Cardiac fibroblast (primary cell): ENCODE data around the gene OXNAD1.

Source experiments
- DNase-seq, 2 donors: peaks; one replicate each; pipeline versions ENCODE4 v3.0.0 to v3.0.0-alpha.2; 2010; ENCODE audit warnings: low read depth in 2 of 2
- H3K4me3 ChIP-seq, 2 donors: replicated peaks in 1 of 2; 1 replicate in 1 of 2; 2 replicates in 1 of 2; pipeline ENCODE4 v1.5.1; 2011; ENCODE audit warnings: low read depth in 2 of 2, low read length in 2 of 2, mild to moderate bottlenecking in 2 of 2, moderate library complexity in 1 of 2
- TF ChIP-seq, protein P1 (sequence below): IDR thresholded peaks from one replicate; pipeline ENCODE4 v1.5.1; 2011; ENCODE audit warnings: low read depth, mild to moderate bottlenecking, low read length, inconsistent platforms

OXNAD1 gene

DNA sequence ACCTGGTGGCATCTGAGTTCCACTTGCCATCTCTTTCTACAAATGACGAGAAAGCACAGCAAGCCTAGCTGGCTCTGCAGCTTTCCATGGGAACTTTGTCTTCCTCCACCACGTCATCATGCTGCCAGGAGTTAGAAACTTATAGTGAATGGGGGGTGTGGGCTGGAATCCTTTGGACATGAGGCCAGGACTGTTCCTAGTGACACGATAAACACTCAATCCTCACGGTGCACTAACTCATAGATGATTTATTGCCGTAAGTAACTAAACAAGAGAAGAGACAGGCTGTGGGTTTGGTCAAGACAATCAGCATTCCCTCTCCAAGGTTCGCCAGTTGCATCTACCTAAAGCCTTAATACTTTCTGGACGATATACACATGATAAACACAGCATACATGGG is 50.6 kb downstream of the OXNAD1 start:
- H3K4me3 ChIP-seq: no peak overlapping the region
- TF ChIP-seq, protein P1, sequence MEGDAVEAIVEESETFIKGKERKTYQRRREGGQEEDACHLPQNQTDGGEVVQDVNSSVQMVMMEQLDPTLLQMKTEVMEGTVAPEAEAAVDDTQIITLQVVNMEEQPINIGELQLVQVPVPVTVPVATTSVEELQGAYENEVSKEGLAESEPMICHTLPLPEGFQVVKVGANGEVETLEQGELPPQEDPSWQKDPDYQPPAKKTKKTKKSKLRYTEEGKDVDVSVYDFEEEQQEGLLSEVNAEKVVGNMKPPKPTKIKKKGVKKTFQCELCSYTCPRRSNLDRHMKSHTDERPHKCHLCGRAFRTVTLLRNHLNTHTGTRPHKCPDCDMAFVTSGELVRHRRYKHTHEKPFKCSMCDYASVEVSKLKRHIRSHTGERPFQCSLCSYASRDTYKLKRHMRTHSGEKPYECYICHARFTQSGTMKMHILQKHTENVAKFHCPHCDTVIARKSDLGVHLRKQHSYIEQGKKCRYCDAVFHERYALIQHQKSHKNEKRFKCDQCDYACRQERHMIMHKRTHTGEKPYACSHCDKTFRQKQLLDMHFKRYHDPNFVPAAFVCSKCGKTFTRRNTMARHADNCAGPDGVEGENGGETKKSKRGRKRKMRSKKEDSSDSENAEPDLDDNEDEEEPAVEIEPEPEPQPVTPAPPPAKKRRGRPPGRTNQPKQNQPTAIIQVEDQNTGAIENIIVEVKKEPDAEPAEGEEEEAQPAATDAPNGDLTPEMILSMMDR: no peak
- DNase-seq: no peak

DNA sequence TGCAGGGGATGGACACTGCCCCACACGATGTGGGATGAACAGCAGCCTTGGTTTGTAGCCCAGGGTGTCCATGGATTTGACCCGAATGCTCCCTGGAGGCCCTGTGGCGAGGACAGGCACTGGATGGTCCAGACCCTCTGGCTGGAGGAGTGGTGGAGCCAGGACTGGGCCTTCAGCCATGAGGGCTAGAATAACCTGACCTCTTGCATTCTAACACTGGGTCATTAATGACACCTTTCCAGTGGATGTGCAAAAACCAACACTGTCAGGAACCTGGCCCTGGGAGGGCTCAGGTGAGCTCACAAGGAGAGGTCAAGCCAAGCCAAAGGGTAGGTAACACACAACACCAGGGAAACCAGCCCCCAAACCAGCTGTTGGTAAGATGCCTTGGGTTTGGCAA is 51.4 kb downstream of the OXNAD1 start:
- H3K4me3 ChIP-seq: no peak overlapping the region

DNA sequence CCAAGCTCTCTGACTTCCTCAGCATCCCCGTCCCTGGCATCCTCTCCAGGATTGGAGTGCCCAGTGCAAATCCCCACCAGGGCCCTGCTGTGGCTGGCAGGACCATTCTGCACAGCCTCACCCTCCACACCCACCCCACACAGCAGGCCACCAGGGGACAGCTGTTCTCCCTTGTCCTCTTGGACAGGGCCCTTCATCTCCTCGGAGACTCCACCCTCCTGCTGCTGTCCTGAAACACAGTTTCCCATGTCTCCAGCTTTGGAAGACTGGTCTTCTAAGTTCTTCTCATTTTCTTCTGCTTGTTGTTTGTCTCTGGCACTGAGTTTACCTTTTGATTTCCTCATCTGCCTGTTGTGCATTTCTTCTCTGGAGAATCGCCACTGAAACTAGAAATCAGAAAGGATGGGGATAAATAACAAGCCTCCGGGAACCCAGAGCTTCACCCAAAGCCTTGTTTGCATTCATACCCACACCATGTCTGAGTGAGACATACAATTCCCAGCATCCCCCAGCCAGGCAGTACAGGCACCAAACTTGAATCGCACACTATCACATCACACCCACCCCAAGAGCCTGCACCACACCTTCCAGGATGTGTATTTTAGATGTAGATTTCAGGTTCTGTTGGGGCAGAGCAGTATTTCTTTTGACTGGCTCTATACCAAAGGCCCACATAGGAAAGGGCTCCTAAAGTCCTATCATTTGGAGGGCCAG is 52.0 kb downstream of the OXNAD1 start:
- H3K4me3 ChIP-seq: no peak overlapping the region
- TF ChIP-seq, protein P1: no peak
- DNase-seq: no peak

More for the DNA sequence above, 51.4 kb downstream of the OXNAD1 start:
- TF ChIP-seq, protein P1: no peak
- no peak for DNase-seq

DNA sequence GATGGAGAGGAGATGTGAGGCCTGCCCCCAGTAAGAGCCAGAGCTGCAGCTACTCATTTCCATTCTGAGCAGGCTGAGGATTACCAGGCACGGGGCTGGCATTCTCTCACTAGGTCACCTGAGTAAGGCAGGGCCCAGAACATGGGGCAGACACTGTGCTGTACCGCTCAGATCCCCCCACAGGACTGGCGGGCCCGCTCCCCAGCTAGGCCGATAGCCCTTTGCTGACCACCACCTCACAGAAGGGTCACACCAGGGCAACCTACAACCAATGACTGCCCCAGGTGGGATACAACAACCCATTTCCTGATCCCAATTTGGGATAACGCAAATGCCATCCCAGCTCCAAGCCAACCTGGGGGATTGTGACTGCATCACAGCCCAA is 52.5 kb downstream of the OXNAD1 start:
- no peak for DNase-seq
- no peak overlapping the region for H3K4me3 ChIP-seq
- TF ChIP-seq, protein P1: no peak

DNA sequence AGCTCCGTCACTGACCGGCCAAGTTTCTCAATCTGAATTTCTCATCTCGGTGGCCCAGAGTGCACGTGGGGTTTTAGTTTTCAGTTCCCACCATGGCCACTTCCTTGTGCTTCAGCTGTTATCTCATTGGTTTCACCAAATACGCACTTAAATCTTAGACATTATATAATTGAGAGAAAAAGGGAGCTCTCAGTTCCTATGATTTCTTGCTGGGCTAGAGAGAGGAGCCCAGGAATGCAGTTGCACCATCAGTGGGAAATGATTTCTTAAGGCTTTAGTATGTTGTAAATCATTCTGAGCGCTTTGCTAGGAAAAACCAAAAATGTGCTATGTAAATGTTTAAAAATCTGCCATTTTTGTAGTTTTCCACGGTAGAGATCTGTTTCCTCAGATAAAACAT is 53.2 kb downstream of the OXNAD1 start:
- peak; percentile 10 to 39 for DNase-seq
- TF ChIP-seq, protein P1: no peak
- H3K4me3 ChIP-seq: no peak overlapping the region

DNA sequence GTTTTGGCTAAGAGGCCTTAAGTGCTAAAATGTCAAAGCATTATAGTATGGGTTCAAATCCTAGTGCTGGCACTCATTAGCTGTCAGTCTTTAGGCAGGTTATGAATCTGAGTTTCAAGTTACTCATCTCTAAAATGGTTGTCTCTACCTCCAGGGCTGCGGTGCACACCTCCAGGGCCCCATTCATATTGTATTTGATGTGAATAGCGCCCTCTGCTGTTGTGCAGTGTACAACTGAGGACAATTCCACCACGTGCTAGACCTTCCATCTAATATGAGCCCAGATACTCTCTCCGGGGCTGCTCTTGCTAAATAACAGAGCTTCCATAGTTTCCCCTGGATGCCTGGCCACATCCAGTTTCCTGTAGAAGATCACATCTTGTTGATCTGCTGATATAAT is 54.3 kb downstream of the OXNAD1 start:
- peak in 1 of 2 donors; percentile 27 for DNase-seq
- TF ChIP-seq, protein P1: peak; percentile 25
- no peak overlapping the region for H3K4me3 ChIP-seq

DNA sequence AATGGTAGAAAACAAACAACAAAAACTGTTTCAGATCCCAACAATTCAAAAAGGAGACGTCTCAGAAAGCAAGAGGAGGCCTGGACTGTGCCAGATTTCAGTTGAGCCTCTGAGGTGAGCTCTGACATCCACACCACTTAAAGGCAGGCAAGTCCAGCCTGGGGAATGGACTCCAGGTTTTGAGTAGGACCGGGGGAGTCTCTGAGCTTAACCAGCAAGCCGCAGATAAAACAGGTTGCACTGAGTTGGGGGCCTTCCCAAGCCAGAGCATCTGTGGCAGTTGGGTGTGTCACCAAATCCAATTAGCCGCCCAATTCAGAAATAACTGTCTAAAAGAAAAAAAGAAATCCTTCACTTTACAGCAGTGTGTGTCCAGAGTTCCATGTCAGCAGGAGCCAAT is 54.7 kb downstream of the OXNAD1 start:
- no peak overlapping the region for H3K4me3 ChIP-seq
- TF ChIP-seq, protein P1: no peak
- DNase-seq: no peak
